DMS 273 (cell line): ENCODE results near the gene ADH4.
"Not testable (repeated sequence)": the region's sequence is repeated elsewhere in the genome, so short reads cannot be mapped to it uniquely, and the experiment has no call there.

Experiments used
- DNase-seq: peaks from one replicate; lab custom pipeline; 2025; ENCODE audit not compliant: unreplicated experiment; lab: John Stamatoyannopoulos, UW

The ADH4 gene

GRCh38 chr4:99135541-99136162 lies 8.4 kb downstream of the ADH4 start:
- DNase-seq: no peak

GRCh38 chr4:99134586-99134985 lies 9.5 kb downstream of the ADH4 start:
- no peak for DNase-seq

GRCh38 chr4:99131378-99131777 lies 12.7 kb downstream of the ADH4 start:
- DNase-seq: no peak

GRCh38 chr4:99126376-99126775 lies 17.7 kb downstream of the ADH4 start:
- no peak for DNase-seq

- DNase-seq: no peak
Measured at GRCh38 chr4:99121008-99121407, 23.1 kb downstream of the ADH4 start.

GRCh38 chr4:99120501-99120900 lies 23.6 kb downstream of the ADH4 start:
- no peak for DNase-seq

- peak; percentile 26 for DNase-seq
Measured at GRCh38 chr4:99117876-99118693, 26.0 kb downstream of the ADH4 start.

GRCh38 chr4:99117122-99117841 lies 26.8 kb downstream of the ADH4 start:
- not testable (repeated sequence) for DNase-seq

- not testable (repeated sequence) for DNase-seq
Measured at GRCh38 chr4:99109286-99109685, 34.8 kb downstream of the ADH4 start.

GRCh38 chr4:99104153-99104552 lies 39.9 kb downstream of the ADH4 start:
- DNase-seq: no peak

- no peak for DNase-seq
Measured at GRCh38 chr4:99103166-99103565, 40.9 kb downstream of the ADH4 start.

- no peak for DNase-seq
Measured at GRCh38 chr4:99102634-99103033, 41.5 kb downstream of the ADH4 start.

GRCh38 chr4:99100876-99101275 lies 43.2 kb downstream of the ADH4 start:
- no peak for DNase-seq

GRCh38 chr4:99099814-99100213 lies 44.3 kb downstream of the ADH4 start:
- DNase-seq: not testable (repeated sequence)

- no peak for DNase-seq
Measured at GRCh38 chr4:99099311-99099710, 44.8 kb downstream of the ADH4 start.

GRCh38 chr4:99091841-99092240 lies 52.3 kb downstream of the ADH4 start:
- not testable (repeated sequence) for DNase-seq

GRCh38 chr4:99091216-99091575 lies 52.9 kb downstream of the ADH4 start:
- DNase-seq: no peak

- no peak for DNase-seq
Measured at GRCh38 chr4:99090481-99091215, 53.4 kb downstream of the ADH4 start.

- DNase-seq: peak; percentile 88
Measured at GRCh38 chr4:99088481-99089365, 55.4 kb downstream of the ADH4 start, which contains the start of gene ADH5. Gene ADH5, minus strand, starts transcription at chr4:99088788. Its CDS starts 88 bp downstream, at chr4:99088700.

- peak; percentile 50 for DNase-seq
Measured at GRCh38 chr4:99088023-99088449, 56.1 kb downstream of the ADH4 start.
